Measurements from ENCODE around the gene E2F7. TPM values are rescaled to one million over a fixed set of nuclear protein-coding genes. Genes with fewer than 3 reads are reported as not detected.

Gene E2F7
- 5.0 to 8.2 TPM (median 7.7 TPM) in 5 replicates for total RNA-seq (2022; extraction: Qiagen RNA extraction; ENCODE audit: low read depth)

DNA sequence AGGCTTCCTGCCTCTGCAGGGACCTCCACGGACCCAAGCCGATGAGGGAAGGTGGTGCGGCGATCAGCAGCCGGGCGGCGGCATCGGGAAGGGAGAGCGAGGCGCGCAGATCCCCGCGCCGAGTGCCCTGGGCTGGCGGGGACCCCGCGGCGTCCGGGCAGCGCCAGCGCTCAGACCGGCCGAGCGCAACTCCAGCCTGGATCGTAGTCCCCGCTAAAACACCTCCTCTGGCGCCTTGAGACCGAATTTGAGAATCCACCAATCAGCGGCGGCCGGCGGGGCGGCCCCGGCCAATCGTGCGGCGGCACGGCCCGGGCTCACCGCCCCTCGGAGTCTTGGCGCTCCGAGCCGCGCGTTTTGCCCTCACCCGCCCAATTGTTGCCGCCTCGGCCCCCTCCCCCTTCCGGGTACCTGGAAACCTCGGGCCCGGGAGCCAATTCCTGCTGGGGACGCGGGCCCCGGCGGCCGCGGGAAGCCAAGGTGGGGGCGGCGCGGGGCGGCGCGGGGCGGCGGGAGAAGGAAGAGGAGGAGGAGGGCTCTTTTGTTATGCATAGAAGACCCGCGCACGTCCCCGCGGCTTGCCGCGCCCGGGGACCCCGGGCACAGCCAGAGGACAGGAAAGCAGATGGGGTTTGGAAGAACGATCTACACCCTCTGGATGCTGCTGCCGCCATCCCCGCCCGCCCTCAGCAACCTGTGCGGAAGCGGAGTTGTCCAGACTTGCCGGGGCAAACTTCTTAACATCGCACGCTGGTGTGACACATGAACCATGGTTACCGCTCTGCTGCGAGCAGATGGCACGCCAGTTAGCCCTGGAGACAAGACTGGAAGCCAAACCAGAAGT is at the start of gene E2F7:
Gene E2F7, minus strand, starts transcription at position 209 of the 844 bp plus-strand sequence. CDS start 934 bp downstream, outside the sequence.

Other genes starting within 250 kb of the E2F7 start
- 18.0 to 24.2 TPM (median 19.4 TPM) in 5 replicates for gene CSRP2, start 186.6 kb downstream of the E2F7 start, total RNA-seq (2022; extraction: Qiagen RNA extraction; ENCODE audit: low read depth)

All from A549 treated with GW870086 at 1 μM for 4 hours (cell line).